ENCODE results near the gene EXOC1.

DNA sequence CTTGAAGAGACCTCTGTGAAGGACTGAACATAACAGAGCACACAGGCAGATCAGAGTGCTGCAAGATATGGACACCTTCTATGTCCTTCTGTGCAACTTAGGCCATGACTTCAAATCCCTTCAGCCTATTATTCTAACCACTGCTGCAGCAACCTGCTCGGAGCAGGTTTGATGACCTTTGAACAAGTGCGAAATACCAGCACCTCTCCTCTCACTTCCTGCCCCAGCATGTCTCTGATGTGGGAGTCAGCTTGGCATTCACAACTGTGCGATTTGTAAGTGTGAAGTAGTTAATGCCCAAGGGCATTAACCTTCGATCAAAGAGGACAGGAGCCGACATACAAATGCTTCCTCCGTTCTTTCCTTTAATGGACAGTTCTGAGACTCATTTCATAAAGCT lies 1.6 kb upstream of the EXOC1 start:
- TF ChIP-seq, protein P1, sequence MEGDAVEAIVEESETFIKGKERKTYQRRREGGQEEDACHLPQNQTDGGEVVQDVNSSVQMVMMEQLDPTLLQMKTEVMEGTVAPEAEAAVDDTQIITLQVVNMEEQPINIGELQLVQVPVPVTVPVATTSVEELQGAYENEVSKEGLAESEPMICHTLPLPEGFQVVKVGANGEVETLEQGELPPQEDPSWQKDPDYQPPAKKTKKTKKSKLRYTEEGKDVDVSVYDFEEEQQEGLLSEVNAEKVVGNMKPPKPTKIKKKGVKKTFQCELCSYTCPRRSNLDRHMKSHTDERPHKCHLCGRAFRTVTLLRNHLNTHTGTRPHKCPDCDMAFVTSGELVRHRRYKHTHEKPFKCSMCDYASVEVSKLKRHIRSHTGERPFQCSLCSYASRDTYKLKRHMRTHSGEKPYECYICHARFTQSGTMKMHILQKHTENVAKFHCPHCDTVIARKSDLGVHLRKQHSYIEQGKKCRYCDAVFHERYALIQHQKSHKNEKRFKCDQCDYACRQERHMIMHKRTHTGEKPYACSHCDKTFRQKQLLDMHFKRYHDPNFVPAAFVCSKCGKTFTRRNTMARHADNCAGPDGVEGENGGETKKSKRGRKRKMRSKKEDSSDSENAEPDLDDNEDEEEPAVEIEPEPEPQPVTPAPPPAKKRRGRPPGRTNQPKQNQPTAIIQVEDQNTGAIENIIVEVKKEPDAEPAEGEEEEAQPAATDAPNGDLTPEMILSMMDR (conservative IDR thresholded peaks at IDR 0.05 in 1 of 2, IDR thresholded peaks at IDR 0.05 in 1 of 2; ENCODE audit: extremely low read depth in 1 of 2, insufficient read depth in 1 of 2, low read depth in 1 of 2, low read length in 2 of 2), result no peak
- no peak for TF ChIP-seq EZH2 (IDR thresholded peaks at IDR 0.05; ENCODE audit: borderline replicate concordance, low read length)

All from mammary epithelial cell (primary cell).